NT2/D1 (cell line): ENCODE measurements around the gene TGFBR3.

Source experiments
- DNase-seq: peaks from one replicate; pipeline ENCODE4 v3.0.0-alpha.2; 2011; ENCODE audit warnings: low read depth, low spot score
- H3K27me3 ChIP-seq: 2 replicates; pipeline ENCODE4 v1.6.0; 2011; ENCODE audit warnings: mild to moderate bottlenecking; ENCODE audit not compliant: insufficient read length, insufficient read depth
- H3K36me3 ChIP-seq: 2 replicates; pipeline ENCODE4 v1.6.1; 2011; ENCODE audit warnings: mild to moderate bottlenecking, low read length, mixed read lengths; ENCODE audit not compliant: insufficient read depth, insufficient read length
- H3K4me1 ChIP-seq: 2 replicates; pipeline ENCODE4 v1.5.1; 2011; ENCODE audit not compliant: insufficient read depth, insufficient read length
- H3K4me3 ChIP-seq: 2 replicates; pipeline ENCODE4 v1.5.1; 2011; ENCODE audit warnings: low read depth; ENCODE audit not compliant: insufficient read length
- H3K9ac ChIP-seq: 2 replicates; pipeline ENCODE4 v1.6.0; 2011; ENCODE audit warnings: low read depth; ENCODE audit not compliant: insufficient read length
- H3K9me3 ChIP-seq: 2 replicates; pipeline ENCODE4 v1.5.1; 2011; ENCODE audit warnings: mild to moderate bottlenecking, low read length; ENCODE audit not compliant: insufficient read depth
- SUZ12 ChIP-seq: IDR thresholded peaks from 2 replicates; pipeline ENCODE4 v1.6.1; 2011; ENCODE audit not compliant: insufficient read length, insufficient read depth; ENCODE audit errors: extremely low read depth
- YY1 ChIP-seq: IDR thresholded peaks from 2 replicates; pipeline ENCODE4 v1.6.1; 2011; ENCODE audit not compliant: insufficient read length, insufficient read depth
- ZNF274 ChIP-seq: IDR thresholded peaks from 2 replicates; pipeline ENCODE4 v1.6.1; 2011; ENCODE audit warnings: mild to moderate bottlenecking, low read depth, low read length

TGFBR3 gene

DNA sequence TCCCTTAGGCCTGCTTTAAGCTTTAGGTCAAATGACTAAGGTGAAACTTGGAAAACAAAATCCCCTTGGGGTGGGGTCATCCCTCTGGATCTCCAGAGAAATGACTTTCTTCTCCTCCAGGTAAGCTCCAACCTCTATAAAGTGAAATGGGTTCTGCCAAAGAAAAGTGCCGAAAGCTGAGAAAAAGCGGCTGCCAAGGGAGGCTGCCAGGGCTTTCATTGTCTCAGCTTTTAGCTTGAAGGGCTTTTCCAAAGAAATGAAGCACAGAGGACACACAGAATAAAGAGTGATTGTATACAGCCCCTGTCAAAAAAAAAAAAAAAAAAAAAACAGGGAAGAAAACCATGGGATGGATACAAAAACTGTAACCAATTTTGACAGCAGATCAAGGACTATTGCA is 126.9 kb downstream of the TGFBR3 start:
- TF ChIP-seq SUZ12 (no peak), YY1 (no peak), ZNF274 (no peak)
- H3K36me3 ChIP-seq, result no peaks in the 10 kb centered on the region
- no peaks in the 10 kb centered on the region for H3K27me3 ChIP-seq
- DNase-seq, result no peak
- H3K4me1 ChIP-seq, result no peaks in the 10 kb centered on the region
- H3K9ac ChIP-seq, result no peak overlapping the region
- H3K9me3 ChIP-seq, result no peaks in the 10 kb centered on the region
- no peak overlapping the region for H3K4me3 ChIP-seq

DNA sequence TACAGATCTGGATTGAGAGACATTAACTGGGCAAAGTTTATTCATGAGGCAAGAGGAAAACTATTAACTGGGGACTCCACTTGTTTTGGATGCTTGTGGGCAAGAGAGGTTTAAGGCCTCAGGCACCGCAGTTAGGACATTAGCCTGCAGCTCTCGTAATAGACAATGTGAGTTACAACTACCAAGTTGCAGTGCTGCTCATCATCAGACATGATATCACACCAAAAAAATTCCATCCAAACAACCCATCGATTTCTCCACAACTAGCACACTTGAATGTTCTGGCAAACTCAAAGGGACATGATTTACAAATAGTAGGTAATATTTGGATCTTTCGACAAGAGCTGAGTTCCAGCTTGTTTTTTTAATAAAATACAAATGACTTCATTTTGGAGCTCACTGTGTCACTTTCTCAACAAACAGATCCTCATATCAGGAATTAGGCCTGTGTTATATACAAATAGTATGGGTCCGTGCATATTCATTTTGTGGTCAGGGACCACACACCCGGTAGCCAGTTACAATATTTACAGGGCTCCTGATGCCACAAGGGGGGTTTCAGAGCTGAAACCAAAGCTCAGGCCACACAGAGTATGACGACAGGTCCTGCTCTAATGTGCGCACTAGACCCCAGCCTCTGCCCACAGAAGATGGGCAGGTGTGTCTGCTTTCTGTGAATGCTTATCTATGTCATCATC is 128.0 kb downstream of the TGFBR3 start:
- no peaks in the 10 kb centered on the region for H3K36me3 ChIP-seq
- DNase-seq, result no peak
- H3K9ac ChIP-seq, result no peak overlapping the region

DNA sequence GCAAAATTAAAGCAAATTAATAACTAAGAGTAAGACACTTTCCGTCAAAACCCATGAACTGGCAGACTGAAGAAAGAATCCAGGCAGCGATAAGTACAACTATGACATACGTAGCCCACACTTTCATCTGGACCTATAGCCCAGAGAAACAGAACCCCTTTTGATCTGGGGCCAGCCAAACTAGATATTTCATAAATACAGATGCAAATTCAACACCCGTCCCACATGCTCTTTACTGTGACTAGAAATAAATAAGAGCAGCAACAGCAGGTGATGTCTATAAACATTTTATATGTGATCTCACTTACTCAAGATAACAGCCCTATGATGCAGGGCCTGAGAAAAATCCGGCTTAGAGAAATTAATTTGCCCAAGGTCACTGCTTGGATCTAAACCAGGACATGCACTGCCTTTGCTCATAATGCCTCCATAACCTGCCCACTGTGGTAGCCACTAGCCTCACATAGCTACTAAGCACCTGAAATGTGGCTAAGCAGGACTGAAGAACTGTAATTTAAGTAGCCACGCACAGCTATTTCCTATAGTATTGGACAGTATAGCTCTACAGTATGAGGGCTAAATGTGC is 130.2 kb downstream of the TGFBR3 start:
- TF ChIP-seq YY1 (no peak), SUZ12 (no peak), ZNF274 (no peak)
- Histone ChIP-seq H3K4me3 (no peak overlapping the region), H3K4me1 (no peaks in the 10 kb centered on the region), H3K36me3 (no peaks in the 10 kb centered on the region), H3K9ac (no peak overlapping the region), H3K27me3 (no peaks in the 10 kb centered on the region), H3K9me3 (no peaks in the 10 kb centered on the region)
- no peak for DNase-seq

More for the DNA sequence above, 128.0 kb downstream of the TGFBR3 start:
- Histone ChIP-seq H3K27me3 (no peaks in the 10 kb centered on the region), H3K9me3 (no peaks in the 10 kb centered on the region), H3K4me1 (no peaks in the 10 kb centered on the region), H3K4me3 (no peak overlapping the region)
- TF ChIP-seq ZNF274, result no peak
- TF ChIP-seq YY1, result no peak
- TF ChIP-seq SUZ12, result no peak

GRCh38 chr1:91754816-91755580 is 131.0 kb downstream of the TGFBR3 start:
- Histone ChIP-seq H3K27me3 (no peaks in the 10 kb centered on the region), H3K36me3 (no peaks in the 10 kb centered on the region), H3K9me3 (no peaks in the 10 kb centered on the region), H3K4me3 (no peak overlapping the region), H3K9ac (no peak overlapping the region), H3K4me1 (no peaks in the 10 kb centered on the region)
- TF ChIP-seq SUZ12, result no peak
- no peak for TF ChIP-seq YY1
- no peak for TF ChIP-seq ZNF274
- DNase-seq, result no peak

GRCh38 chr1:91754348-91754747 is 131.6 kb downstream of the TGFBR3 start:
- H3K4me3 ChIP-seq, result no peak overlapping the region
- no peaks in the 10 kb centered on the region for H3K4me1 ChIP-seq
- H3K27me3 ChIP-seq, result no peaks in the 10 kb centered on the region
- no peak overlapping the region for H3K9ac ChIP-seq
- no peaks in the 10 kb centered on the region for H3K36me3 ChIP-seq
- TF ChIP-seq ZNF274, result no peak
- no peak for TF ChIP-seq YY1
- TF ChIP-seq SUZ12, result no peak
- no peaks in the 10 kb centered on the region for H3K9me3 ChIP-seq
- DNase-seq, result no peak

- Histone ChIP-seq H3K4me3 (no peak overlapping the region), H3K36me3 (no peaks in the 10 kb centered on the region), H3K9me3 (no peaks in the 10 kb centered on the region), H3K27me3 (no peaks in the 10 kb centered on the region), H3K4me1 (no peaks in the 10 kb centered on the region), H3K9ac (no peak overlapping the region)
- no peak for TF ChIP-seq SUZ12
- no peak for TF ChIP-seq YY1
- TF ChIP-seq ZNF274, result no peak
- DNase-seq, result no peak
Measured at GRCh38 chr1:91753878-91754277, 132.1 kb downstream of the TGFBR3 start.

GRCh38 chr1:91752324-91752723 is 133.6 kb downstream of the TGFBR3 start:
- TF ChIP-seq YY1 (no peak), SUZ12 (no peak), ZNF274 (no peak)
- H3K4me1 ChIP-seq, result no peaks in the 10 kb centered on the region

More at GRCh38 chr1:91752324-91752723, 133.6 kb downstream of the TGFBR3 start:
- H3K9ac ChIP-seq, result no peak overlapping the region
- no peaks in the 10 kb centered on the region for H3K27me3 ChIP-seq
- H3K36me3 ChIP-seq, result no peaks in the 10 kb centered on the region
- no peak overlapping the region for H3K4me3 ChIP-seq
- DNase-seq, result no peak
- H3K9me3 ChIP-seq, result peaks cover 9% of the 10 kb centered on the region; the same call in 1 of the 2 replicates
